Left forelimb (tissue), 1 donor: ENCODE results near the gene PCDHGB2.
"Not testable (repeated sequence)": the region's sequence is repeated elsewhere in the genome, so short reads cannot be mapped to it uniquely, and the experiment has no call there.

Experiments used
- DNase-seq: peaks from one replicate; pipeline ENCODE4 v3.0.0-alpha.2; 2018; ENCODE audit warnings: low spot score

Gene PCDHGB2

DNA sequence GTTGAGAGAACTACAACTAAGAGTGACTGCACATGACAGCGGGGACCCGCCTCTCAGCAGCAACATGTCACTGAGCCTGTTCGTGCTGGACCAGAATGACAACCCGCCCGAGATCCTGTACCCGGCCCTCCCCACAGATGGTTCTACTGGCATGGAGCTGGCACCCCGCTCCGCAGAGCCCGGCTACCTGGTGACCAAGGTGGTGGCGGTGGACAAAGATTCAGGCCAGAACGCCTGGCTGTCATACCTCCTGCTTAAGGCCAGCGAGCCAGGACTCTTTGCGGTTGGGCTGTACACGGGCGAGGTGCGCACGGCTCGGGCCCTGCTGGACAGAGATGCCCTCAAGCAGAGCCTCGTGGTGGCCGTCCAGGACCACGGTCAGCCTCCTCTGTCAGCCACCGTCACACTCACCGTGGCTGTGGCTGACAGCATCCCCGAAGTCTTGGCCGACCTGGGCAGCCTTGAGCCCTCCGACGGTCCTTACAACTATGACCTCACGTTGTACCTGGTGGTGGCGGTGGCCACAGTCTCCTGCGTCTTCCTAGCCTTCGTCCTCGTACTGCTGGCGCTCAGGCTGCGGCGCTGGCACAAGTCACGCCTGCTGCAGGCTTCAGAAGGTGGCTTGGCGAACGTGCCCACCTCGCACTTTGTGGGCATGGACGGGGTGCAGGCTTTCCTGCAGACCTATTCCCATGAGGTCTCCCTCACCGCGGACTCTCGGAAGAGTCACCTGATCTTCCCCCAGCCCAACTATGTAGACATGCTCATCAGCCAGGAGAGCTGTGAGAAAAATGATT, 24.9 kb downstream of the PCDHGB2 start:
- DNase-seq = no peak

DNA sequence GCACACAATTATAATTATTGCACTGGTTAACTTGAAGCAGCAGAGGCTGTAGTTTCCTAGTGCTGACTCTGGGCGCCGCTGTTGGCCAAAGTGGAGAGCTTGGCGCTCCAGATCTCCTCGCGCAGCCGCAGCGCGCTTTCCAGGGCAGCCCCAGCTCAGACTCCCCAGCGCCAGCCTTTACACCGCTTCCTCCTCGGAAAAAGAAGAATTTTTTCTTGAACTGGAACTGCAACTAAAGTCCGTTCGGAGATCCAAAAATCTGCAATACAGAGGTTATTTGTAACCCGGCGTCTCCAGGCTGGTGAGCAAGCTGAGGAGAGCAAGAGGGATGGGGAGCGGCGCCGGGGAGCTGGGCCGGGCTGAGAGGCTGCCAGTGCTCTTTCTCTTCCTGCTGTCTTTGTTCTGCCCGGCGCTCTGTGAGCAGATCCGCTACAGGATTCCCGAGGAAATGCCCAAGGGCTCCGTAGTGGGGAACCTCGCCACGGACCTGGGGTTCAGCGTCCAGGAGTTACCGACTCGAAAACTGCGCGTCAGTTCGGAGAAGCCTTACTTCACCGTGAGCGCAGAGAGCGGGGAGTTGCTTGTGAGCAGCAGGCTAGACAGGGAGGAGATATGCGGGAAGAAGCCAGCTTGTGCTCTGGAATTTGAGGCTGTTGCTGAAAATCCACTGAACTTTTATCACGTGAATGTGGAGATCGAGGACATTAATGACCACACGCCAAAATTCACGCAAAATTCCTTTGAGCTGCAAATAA, 27.9 kb downstream of the PCDHGB2 start, which contains the start of gene PCDHGB4:
TSS of gene PCDHGB4 (plus strand) at position 142 of the 755 bp plus-strand sequence. CDS start at position 329, 187 bp downstream.
- not testable (repeated sequence) for DNase-seq

DNA sequence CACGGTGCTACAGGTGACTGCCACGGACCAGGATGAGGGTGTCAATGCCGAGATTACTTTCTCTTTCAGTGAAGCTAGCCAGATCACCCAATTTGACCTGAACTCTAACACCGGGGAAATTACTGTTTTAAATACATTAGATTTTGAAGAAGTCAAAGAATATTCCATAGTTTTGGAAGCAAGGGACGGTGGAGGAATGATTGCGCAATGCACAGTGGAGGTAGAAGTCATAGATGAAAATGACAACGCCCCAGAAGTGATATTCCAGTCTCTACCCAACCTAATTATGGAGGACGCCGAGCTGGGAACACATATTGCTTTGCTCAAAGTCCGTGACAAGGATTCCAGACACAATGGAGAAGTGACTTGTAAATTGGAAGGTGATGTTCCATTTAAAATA, 28.9 kb downstream of the PCDHGB2 start:
- DNase-seq = no peak

DNA sequence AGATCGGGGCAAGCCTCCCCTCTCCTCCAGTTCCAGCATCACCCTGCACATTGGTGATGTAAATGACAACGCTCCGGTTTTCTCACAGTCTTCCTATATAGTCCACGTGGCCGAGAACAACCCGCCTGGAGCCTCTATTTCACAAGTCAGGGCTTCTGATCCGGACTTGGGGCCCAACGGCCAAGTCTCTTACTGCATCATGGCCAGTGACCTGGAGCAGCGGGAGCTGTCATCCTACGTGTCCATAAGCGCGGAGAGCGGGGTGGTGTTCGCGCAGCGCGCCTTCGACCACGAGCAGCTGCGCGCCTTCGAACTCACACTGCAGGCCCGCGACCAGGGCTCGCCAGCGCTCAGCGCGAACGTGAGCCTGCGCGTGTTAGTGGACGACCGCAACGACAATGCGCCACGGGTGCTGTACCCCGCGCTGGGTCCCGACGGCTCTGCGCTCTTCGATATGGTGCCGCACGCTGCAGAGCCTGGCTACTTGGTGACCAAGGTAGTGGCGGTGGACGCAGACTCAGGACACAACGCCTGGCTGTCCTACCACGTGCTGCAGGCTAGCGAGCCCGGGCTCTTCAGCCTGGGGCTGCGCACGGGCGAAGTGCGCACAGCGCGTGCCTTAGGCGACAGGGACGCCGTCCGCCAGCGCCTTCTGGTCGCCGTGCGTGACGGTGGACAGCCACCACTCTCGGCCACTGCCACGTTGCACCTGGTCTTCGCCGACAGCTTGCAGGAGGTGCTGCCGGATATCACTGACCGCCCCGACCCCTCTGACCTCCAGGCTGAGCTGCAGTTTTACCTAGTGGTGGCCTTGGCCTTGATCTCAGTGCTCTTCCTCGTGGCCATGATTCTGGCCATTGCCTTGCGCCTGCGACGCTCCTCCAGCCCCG, 29.6 kb downstream of the PCDHGB2 start:
- no peak for DNase-seq

DNA sequence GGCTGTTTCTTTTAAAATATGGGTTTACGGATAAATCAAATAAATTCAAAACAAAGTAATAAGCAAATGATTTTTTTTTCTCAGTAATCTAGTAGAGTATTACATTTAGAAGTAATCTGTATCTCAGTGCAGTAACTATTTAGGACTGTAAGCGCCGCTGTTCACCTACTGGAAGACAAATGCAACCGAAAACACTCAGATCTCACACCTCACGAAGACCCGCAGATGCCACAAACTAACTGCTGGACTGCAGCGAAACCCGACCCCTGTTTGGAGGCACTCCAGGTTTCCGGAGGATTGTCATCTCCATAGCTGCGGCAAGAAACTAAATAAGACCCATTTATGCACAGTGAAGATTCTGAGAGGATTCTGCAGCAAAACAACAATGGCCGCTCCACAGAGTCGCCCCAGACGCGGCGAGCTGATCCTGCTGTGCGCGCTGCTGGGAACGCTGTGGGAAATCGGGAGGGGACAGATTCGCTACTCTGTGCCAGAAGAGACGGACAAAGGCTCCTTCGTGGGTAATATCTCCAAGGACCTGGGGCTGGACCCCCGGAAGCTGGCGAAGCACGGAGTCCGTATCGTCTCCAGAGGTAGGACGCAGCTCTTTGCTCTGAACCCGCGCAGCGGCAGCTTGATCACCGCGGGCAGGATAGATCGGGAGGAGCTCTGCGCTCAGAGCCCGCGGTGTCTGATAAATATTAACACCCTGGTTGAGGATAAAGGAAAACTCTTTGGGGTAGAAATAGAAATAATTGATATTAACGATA, 32.8 kb downstream of the PCDHGB2 start, which contains the start of gene PCDHGA8:
TSS of gene PCDHGA8 (plus strand) at position 205 of the 770 bp plus-strand sequence. CDS start at position 386, 181 bp downstream.
- no peak for DNase-seq

DNA sequence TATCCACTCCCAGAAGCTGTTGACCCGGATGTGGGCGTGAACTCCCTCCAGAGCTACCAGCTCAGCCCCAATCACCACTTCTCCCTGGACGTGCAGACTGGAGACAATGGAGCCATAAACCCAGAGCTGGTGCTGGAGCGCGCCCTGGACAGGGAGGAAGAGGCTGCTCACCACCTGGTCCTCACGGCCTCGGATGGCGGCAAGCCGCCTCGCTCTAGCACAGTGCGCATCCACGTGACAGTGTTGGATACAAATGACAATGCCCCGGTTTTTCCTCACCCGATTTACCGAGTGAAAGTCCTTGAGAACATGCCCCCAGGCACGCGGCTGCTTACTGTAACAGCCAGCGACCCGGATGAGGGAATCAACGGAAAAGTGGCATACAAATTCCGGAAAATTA, 33.5 kb downstream of the PCDHGB2 start:
- DNase-seq = no peak

DNA sequence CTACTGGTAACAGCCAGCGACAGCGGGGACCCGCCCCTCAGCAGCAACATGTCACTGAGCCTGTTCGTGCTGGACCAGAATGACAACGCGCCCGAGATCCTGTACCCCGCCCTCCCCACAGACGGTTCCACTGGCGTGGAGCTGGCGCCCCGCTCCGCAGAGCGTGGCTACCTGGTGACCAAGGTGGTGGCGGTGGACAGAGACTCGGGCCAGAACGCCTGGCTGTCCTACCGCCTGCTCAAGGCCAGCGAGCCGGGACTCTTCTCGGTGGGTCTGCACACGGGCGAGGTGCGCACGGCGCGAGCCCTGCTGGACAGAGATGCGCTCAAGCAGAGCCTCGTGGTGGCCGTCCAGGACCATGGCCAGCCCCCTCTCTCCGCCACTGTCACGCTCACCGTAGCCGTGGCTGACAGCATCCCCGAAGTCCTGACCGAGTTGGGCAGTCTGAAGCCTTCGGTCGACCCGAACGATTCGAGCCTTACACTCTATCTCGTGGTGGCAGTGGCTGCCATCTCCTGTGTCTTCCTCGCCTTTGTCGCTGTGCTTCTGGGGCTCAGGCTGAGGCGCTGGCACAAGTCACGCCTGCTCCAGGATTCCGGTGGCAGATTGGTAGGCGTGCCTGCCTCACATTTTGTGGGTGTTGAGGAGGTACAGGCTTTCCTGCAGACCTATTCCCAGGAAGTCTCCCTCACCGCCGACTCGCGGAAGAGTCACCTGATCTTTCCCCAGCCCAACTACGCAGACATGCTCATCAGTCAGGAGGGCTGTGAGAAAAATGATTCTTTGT, 34.8 kb downstream of the PCDHGB2 start:
- not testable (repeated sequence) for DNase-seq

DNA sequence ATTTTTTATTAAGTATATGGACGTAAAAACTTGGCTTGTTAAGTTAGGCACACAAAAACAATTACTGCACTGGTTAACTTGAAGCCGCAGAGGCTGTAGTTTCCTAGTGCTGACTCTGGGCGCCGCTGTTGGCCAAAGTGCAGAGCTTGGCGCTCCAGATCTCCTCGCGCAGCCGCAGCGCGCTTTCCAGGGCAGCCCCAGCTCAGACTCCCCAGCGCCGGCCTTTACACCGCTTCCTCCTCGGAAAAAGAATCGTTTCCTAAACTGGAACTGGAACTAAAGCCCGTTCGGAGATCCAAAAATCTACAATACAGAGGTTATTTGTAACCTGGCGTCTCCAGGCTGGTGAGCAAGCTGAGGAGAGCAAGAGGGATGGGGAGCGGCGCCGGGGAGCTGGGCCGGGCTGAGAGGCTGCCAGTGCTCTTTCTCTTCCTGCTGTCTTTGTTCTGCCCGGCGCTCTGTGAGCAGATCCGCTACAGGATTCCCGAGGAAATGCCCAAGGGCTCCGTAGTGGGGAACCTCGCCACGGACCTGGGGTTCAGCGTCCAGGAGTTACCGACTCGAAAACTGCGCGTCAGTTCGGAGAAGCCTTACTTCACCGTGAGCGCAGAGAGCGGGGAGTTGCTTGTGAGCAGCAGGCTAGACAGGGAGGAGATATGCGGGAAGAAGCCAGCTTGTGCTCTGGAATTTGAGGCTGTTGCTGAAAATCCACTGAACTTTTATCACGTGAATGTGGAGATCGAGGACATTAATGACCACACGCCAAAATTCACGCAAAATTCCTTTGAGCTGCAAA, 38.2 kb downstream of the PCDHGB2 start, which contains the start of gene PCDHGB5:
TSS of gene PCDHGB5 (plus strand) at position 192 of the 796 bp plus-strand sequence. CDS start at position 373, 181 bp downstream.
- DNase-seq = not testable (repeated sequence)

DNA sequence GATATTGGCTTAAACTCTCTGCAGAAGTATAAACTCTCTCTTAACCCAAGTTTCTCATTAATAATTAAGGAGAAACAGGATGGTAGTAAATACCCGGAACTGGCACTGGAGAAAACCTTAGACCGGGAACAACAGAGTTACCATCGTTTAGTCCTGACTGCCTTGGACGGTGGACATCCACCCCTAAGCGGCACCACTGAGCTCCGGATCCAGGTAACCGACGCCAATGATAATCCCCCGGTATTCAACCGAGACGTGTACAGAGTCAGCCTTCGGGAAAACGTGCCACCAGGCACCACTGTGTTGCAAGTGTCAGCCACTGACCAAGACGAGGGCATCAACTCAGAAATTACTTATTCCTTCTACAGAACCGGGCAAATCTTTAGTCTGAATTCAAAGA, 38.8 kb downstream of the PCDHGB2 start:
- no peak for DNase-seq

DNA sequence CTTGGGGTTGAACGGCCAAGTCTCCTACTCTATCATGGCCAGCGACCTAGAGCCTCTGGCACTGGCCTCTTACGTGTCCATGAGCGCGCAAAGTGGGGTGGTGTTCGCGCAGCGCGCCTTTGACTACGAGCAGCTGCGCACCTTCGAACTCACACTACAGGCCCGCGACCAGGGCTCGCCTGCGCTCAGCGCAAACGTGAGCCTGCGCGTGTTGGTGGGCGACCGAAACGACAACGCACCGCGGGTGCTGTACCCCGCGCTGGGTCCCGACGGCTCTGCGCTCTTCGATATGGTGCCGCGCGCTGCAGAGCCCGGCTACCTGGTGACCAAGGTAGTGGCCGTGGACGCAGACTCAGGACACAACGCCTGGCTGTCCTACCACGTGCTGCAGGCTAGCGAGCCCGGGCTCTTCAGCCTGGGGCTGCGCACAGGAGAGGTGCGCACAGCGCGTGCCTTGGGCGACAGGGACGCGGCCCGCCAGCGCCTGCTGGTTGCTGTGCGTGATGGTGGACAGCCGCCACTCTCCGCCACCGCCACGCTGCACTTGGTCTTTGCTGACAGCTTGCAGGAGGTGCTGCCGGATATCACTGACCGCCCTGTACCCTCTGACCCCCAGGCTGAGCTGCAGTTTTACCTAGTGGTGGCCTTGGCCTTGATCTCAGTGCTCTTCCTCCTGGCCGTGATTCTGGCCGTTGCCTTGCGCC, 39.9 kb downstream of the PCDHGB2 start:
- DNase-seq = no peak

DNA sequence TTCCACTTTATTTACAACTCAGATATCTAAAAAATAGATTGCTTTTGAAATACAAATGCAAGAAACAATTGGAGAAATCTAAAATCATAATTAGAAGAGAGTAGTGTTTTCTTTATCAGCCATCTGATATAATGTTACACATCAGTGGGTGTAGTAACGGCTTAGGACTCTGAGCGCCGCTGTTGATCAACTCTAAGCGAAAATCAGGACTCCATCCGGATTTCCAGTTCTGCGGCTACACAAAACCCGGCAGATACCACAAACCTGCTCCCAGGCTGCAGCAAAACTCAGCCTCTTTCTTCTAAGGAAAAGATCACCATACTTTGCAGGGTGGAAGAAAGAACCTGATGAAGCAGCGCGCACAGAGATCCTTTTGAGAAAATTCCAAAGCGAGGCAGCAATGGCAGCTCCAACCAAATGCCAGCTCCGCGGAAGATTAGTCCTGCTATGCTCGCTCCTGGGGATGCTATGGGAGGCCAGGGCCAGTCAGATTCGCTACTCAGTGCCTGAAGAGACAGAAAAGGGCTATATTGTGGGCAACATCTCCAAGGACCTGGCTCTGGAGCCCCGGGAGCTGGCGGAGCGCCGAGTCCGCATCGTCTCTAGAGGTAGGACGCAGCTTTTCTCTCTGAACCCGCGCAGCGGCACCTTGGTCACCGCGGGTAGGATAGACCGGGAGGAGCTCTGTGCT, 42.9 kb downstream of the PCDHGB2 start, which contains the start of gene PCDHGA9:
TSS of gene PCDHGA9 (plus strand) at position 226 of the 691 bp plus-strand sequence. CDS start at position 401, 175 bp downstream.
- DNase-seq = no peak

DNA sequence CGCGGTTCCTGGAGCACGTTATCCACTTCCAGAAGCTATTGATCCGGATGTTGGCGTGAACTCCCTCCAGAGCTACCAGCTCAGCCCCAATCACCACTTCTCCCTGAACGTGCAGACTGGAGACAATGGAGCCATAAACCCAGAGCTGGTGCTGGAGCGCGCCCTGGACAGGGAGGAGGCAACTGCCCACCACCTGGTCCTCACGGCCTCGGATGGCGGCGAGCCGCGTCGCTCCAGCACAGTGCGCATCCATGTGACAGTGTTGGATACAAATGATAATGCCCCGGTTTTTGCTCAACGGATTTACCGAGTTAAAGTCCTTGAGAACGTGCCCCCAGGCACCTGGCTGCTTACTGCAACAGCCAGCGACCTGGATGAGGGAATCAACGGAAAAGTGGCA, 43.6 kb downstream of the PCDHGB2 start:
- no peak for DNase-seq

DNA sequence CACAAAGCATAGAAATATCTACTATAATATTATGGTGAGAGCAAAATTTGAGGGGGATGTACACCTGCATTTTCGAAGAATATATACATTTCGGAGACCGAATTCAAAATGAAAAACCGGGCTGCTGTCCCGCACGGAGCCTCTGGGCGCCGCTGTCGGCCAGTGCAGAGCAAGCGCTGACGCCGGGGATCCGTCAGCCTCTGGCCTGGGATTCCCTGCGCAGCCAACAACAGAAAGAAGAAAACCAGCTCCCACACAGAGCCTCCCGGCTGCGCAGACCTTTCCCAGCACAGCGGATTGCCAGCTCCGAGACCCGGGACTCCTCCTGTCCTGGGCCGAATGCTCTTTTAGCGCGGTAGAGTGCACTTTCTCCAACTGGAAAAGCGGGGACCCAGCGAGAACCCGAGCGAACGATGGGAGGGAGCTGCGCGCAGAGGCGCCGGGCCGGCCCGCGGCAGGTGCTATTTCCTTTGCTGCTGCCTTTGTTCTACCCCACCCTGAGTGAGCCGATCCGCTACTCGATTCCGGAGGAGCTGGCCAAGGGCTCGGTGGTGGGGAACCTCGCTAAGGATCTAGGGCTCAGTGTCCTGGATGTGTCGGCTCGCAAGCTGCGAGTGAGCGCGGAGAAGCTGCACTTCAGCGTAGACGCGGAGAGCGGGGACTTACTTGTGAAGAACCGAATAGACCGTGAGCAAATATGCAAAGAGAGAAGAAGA, 48.2 kb downstream of the PCDHGB2 start, which contains the start of gene PCDHGB6:
TSS of gene PCDHGB6 (plus strand) at position 232 of the 716 bp plus-strand sequence. CDS start at position 414, 182 bp downstream.
- DNase-seq = not testable (repeated sequence)

DNA sequence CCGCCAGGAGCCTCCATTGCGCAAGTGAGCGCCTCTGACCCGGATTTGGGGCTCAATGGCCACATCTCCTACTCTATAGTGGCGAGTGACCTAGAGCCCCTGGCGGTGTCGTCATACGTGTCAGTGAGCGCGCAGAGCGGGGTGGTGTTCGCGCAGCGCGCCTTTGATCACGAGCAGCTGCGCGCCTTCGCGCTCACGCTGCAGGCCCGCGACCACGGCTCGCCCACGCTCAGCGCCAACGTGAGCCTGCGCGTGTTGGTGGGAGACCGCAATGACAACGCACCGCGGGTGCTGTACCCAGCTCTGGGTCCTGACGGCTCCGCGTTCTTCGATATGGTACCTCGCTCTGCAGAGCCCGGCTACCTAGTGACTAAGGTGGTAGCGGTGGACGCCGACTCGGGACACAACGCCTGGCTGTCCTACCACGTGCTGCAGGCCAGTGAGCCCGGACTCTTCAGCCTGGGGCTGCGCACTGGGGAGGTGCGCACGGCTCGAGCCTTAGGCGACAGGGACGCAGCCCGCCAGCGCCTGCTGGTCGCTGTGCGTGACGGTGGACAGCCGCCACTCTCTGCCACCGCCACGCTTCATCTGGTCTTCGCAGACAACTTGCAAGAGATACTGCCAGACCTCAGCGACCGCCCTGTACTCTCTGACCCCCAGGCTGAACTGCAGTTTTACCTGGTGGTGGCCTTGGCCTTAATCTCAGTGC, 50.0 kb downstream of the PCDHGB2 start:
- DNase-seq = no peak

DNA sequence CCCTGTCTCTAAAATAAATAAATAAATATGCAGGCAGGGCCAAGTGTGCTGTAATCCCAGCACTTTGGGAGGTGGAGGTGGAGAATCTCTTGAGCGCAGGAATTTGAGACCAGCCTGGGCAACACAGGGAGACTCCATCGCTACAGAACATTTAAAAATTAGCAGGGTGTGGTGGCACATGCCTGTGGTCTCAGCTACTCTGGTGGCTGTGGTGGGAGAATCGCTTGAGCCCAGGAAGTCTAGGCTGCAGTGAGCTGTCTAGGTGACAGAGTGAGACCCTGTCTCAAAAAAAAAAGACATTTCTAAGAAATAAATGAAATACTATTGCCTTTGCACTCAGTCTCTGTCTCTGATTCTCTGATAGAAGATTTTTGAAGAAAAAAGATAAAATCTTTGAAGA, 51.8 kb downstream of the PCDHGB2 start:
- DNase-seq = no peak
